HG03175 (cell line): ENCODE measurements around the gene RIC8A.
"Not testable (repeated sequence)": the region's sequence is repeated elsewhere in the genome, so short reads cannot be mapped to it uniquely, and the experiment has no call there.

Experiments used
- ATAC-seq: cut with Tn5 transposase; IDR thresholded peaks from one replicate; pipeline ENCODE4 v1.9.1; 2021; ENCODE audit warnings: mild to moderate bottlenecking, moderate library complexity; ENCODE audit not compliant: unreplicated experiment

The RIC8A gene

GRCh38 chr11:207208-207862 is at the start of gene RIC8A, which contains the start of gene BET1L:
RIC8A (plus strand) TSS chr11:207708; CDS start chr11:208855, 1,147 bp downstream.
BET1L (minus strand) TSS chr11:207399; CDS start chr11:207321, 78 bp downstream.
- ATAC-seq: peak; percentile 78

GRCh38 chr11:180242-180641 is 27.3 kb upstream of the RIC8A start:
- ATAC-seq: not testable (repeated sequence)

GRCh38 chr11:189200-189783 is 18.2 kb upstream of the RIC8A start:
- ATAC-seq: peak; percentile 2

- peak; percentile 83 for ATAC-seq
Observed at GRCh38 chr11:189843-190311, 17.6 kb upstream of the RIC8A start.

GRCh38 chr11:190546-190945 is 17.0 kb upstream of the RIC8A start:
- not testable (repeated sequence) for ATAC-seq

GRCh38 chr11:191490-192478 is 15.7 kb upstream of the RIC8A start:
- not testable (repeated sequence) for ATAC-seq

- not testable (repeated sequence) for ATAC-seq
Observed at GRCh38 chr11:192674-193128, 14.8 kb upstream of the RIC8A start, which contains the start of gene SCGB1C1. SCGB1C1 (plus strand) TSS chr11:193078; CDS start chr11:193100, 22 bp downstream.

GRCh38 chr11:193481-193880 is 14.0 kb upstream of the RIC8A start:
- ATAC-seq: not testable (repeated sequence)

- ATAC-seq: no peak
Observed at GRCh38 chr11:196786-197731, 10.4 kb upstream of the RIC8A start.

- no peak for ATAC-seq
Observed at GRCh38 chr11:197741-198235, 9.7 kb upstream of the RIC8A start.

- ATAC-seq: no peak
Observed at GRCh38 chr11:198236-198806, 9.2 kb upstream of the RIC8A start.

- no peak for ATAC-seq
Observed at GRCh38 chr11:199004-199581, 8.4 kb upstream of the RIC8A start.

- no peak for ATAC-seq
Observed at GRCh38 chr11:199782-200181, 7.7 kb upstream of the RIC8A start.

GRCh38 chr11:200224-201003 is 7.1 kb upstream of the RIC8A start:
- no peak for ATAC-seq

GRCh38 chr11:201966-202365 is 5.5 kb upstream of the RIC8A start:
- ATAC-seq: no peak

- no peak for ATAC-seq
Observed at GRCh38 chr11:202490-202889, 5.0 kb upstream of the RIC8A start.

- ATAC-seq: no peak
Observed at GRCh38 chr11:203056-203944, 4.2 kb upstream of the RIC8A start.
